NCI-H2196 treated with DMSO at 0.1 percent for 48 hours (cell line): ENCODE measurements around the gene BRD3.

Source experiments
- DNase-seq: peaks from one replicate; lab custom pipeline; 2025; ENCODE audit not compliant: unreplicated experiment; lab: John Stamatoyannopoulos, UW

BRD3 gene

GRCh38 chr9:134054891-134055811 lies 12.7 kb downstream of the BRD3 start:
- peak; percentile 47 for DNase-seq

GRCh38 chr9:134053941-134054761 lies 13.7 kb downstream of the BRD3 start:
- no peak for DNase-seq

- no peak for DNase-seq
Observed at GRCh38 chr9:134053401-134053871, 14.4 kb downstream of the BRD3 start.

- no peak for DNase-seq
Observed at GRCh38 chr9:134052941-134053340, 14.9 kb downstream of the BRD3 start.

- DNase-seq: no peak
Observed at GRCh38 chr9:134052491-134052890, 15.3 kb downstream of the BRD3 start.

- DNase-seq: no peak
Observed at GRCh38 chr9:134051319-134051718, 16.5 kb downstream of the BRD3 start.

GRCh38 chr9:134050726-134051125 lies 17.1 kb downstream of the BRD3 start:
- DNase-seq: no peak

GRCh38 chr9:134049772-134050588 lies 17.8 kb downstream of the BRD3 start:
- DNase-seq: no peak

- DNase-seq: peak; percentile 37
Observed at GRCh38 chr9:134049236-134049635, 18.6 kb downstream of the BRD3 start.

- DNase-seq: no peak
Observed at GRCh38 chr9:134048582-134048968, 19.3 kb downstream of the BRD3 start.

GRCh38 chr9:134047868-134048581 lies 19.8 kb downstream of the BRD3 start:
- no peak for DNase-seq

GRCh38 chr9:134046894-134047681 lies 20.7 kb downstream of the BRD3 start:
- no peak for DNase-seq

- no peak for DNase-seq
Observed at GRCh38 chr9:134045841-134046544, 21.8 kb downstream of the BRD3 start.

- DNase-seq: no peak
Observed at GRCh38 chr9:134044944-134045343, 22.9 kb downstream of the BRD3 start.

GRCh38 chr9:134043531-134043988 lies 24.3 kb downstream of the BRD3 start:
- no peak for DNase-seq

- DNase-seq: no peak
Observed at GRCh38 chr9:134041649-134041962, 26.2 kb downstream of the BRD3 start.

GRCh38 chr9:134040781-134041648 lies 26.8 kb downstream of the BRD3 start:
- no peak for DNase-seq

GRCh38 chr9:134040176-134040565 lies 27.7 kb downstream of the BRD3 start:
- DNase-seq: no peak
